Left forelimb (tissue), 1 donor: ENCODE results near the gene CFAP46.

Source experiments
- DNase-seq: peaks from one replicate; pipeline ENCODE4 v3.0.0-alpha.2; 2018; ENCODE audit warnings: low spot score

CFAP46 gene

GRCh38 chr10:132842397-132842796, 100.0 kb downstream of the CFAP46 start:
- no peak for DNase-seq

GRCh38 chr10:132841615-132841975, 100.8 kb downstream of the CFAP46 start:
- DNase-seq = peak; percentile 5

- DNase-seq = peak; percentile 52
Observed at GRCh38 chr10:132840698-132841614, 101.4 kb downstream of the CFAP46 start.

GRCh38 chr10:132839061-132839460, 103.3 kb downstream of the CFAP46 start:
- DNase-seq = no peak

- no peak for DNase-seq
Observed at GRCh38 chr10:132838346-132838970, 103.9 kb downstream of the CFAP46 start.

- no peak for DNase-seq
Observed at GRCh38 chr10:132837905-132838304, 104.5 kb downstream of the CFAP46 start.

GRCh38 chr10:132836832-132837540, 105.4 kb downstream of the CFAP46 start:
- DNase-seq = peak; percentile 71

- peak; percentile 61 for DNase-seq
Observed at GRCh38 chr10:132836248-132836831, 106.0 kb downstream of the CFAP46 start.

- no peak for DNase-seq
Observed at GRCh38 chr10:132835848-132836233, 106.5 kb downstream of the CFAP46 start.

GRCh38 chr10:132834891-132835847, 107.2 kb downstream of the CFAP46 start:
- DNase-seq = no peak

GRCh38 chr10:132834311-132834761, 108.0 kb downstream of the CFAP46 start:
- DNase-seq = no peak

GRCh38 chr10:132833421-132834111, 108.8 kb downstream of the CFAP46 start:
- DNase-seq = no peak

- DNase-seq = no peak
Observed at GRCh38 chr10:132832186-132832969, 110.0 kb downstream of the CFAP46 start.

GRCh38 chr10:132829403-132829802, 113.0 kb downstream of the CFAP46 start:
- peak; percentile 25 for DNase-seq

GRCh38 chr10:132828681-132829080, 113.7 kb downstream of the CFAP46 start:
- DNase-seq = peak; percentile 34

- peak; percentile 41 for DNase-seq
Observed at GRCh38 chr10:132827861-132828539, 114.4 kb downstream of the CFAP46 start.

- no peak for DNase-seq
Observed at GRCh38 chr10:132827423-132827789, 115.0 kb downstream of the CFAP46 start.

- DNase-seq = no peak
Observed at GRCh38 chr10:132826524-132827422, 115.6 kb downstream of the CFAP46 start.
